Activated T-helper 1 cell treated with anti-CD3 and anti-CD28 coated beads, Interleukin-12 subunit alpha, Interleukin-12 subunit beta, Interleukin-2, Interleukin-4 antibody, amounts not matched to agents 30 ng/mL and 10 ng/mL and 1 ng/mL, durations not matched to agents 14 hours and 24 hours and 36 hours (primary cell): ENCODE results near the gene PCED1A. TPM values are rescaled to one million over a fixed set of nuclear protein-coding genes. Genes with fewer than 3 reads are reported as not detected.
A peak's percentile ranks its signal among the peaks of the same experiment; 100 is the strongest.
"Not testable (repeated sequence)": the region's sequence is repeated elsewhere in the genome, so short reads cannot be mapped to it uniquely, and the experiment has no call there.

Source experiments
- DNase-seq: peaks from one replicate; pipeline ENCODE4 v3.0.0; 2021; ENCODE audit warnings: low spot score
- H3K27ac Mint-ChIP-seq: one replicate; pipeline ENCODE4 v1.8.0; 2021; ENCODE audit warnings: mild to moderate bottlenecking, mixed read lengths
- H3K27me3 Mint-ChIP-seq: one replicate; pipeline ENCODE4 v1.8.0; 2022; ENCODE audit warnings: mild to moderate bottlenecking, moderate library complexity, mixed read lengths; ENCODE audit not compliant: insufficient read depth
- H3K36me3 Mint-ChIP-seq: one replicate; pipeline ENCODE4 v1.8.0; 2021; ENCODE audit warnings: low read depth, mixed read lengths
- H3K4me1 Mint-ChIP-seq: one replicate; pipeline ENCODE4 v1.8.0; 2021; ENCODE audit warnings: low read depth, mixed read lengths
- H3K4me3 Mint-ChIP-seq: one replicate; pipeline ENCODE4 v1.8.0; 2021; ENCODE audit warnings: mild to moderate bottlenecking, moderate library complexity, mixed read lengths
- H3K9me3 Mint-ChIP-seq: one replicate; pipeline ENCODE4 v1.8.0; 2021; ENCODE audit warnings: mixed read lengths
- intact Hi-C: fragments of 100-400 bp; cut with micrococcal nuclease; formaldehyde crosslinking; loops from one replicate; pipeline ENCODE4 v1.15.1; 2024
- total RNA-seq: library from RNA; stranded (reverse); gene quantifications from 2 replicates; pipeline ENCODE4 v1.2.3, GENCODE V29; 2022

PCED1A gene
- total RNA-seq, 1 donor from 2014 or later = 27.9 TPM

DNA sequence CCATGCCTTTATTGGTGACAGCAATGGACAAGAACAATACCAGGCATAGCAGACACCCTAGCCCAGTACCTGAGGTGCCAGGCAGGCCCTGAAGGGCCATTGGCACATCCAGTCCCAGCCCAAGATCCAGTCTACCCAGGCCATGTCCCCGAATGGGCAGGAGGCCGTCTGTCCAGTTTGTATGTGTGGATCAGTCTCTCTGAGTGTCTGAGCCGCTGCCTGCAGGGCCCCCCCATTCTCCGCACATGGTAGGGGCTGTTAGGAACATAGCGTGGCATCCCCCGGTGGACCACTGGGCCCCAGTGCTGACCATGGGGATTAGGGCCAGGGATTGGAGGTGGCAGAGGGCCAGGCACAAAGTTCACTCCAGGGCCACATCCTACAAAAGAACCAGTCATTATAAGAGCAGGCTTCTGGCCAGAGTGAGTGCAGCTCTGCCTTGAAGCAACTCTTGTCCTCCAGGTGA lies 5.1 kb downstream of the PCED1A start:
- H3K4me1 Mint-ChIP-seq = peaks cover 15% of the 10 kb centered on the region
- H3K9me3 Mint-ChIP-seq = no peaks in the 10 kb centered on the region
- peaks cover 3% of the 10 kb centered on the region for H3K27me3 Mint-ChIP-seq
- H3K4me3 Mint-ChIP-seq = no peak overlapping the region
- H3K27ac Mint-ChIP-seq = no peak overlapping the region
- peaks cover 16% of the 10 kb centered on the region for H3K36me3 Mint-ChIP-seq
- intact Hi-C loops = no loop called here
- DNase-seq = no peak

DNA sequence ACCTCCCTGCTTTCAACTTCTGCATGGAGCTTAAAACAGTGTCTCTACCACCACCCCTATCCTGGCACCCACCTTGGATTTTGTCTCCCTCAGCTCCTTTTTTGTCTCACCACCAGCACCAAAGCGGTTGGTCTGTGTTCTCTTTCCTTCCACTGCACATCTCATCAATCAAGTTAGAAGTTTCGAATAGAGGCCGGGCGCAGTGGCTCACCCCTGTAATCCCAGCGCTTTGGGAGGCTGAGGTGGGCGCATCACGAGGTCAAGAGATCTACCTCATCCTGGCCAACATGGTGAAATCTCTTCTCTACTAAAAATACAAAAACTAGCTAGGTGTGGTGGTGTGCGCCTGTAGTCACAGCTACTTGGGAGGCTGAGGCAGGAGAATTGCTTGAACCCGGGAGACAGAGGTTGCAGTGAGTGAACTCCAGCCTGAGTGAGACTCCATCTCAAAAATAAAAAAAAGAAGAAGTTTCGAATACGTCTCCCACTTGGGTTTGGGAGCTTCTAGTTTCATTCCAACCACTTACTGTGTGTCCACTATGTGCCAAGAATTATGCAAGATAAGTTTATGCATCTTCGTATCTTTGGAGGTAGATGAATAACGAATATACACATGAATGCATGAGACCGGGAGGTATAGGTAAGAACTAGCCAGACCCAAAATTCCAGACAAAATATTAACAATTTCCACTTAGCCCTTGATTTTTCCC lies 5.9 kb downstream of the PCED1A start:
- DNase-seq = no peak
- Mint-ChIP-seq H3K4me1 (peaks cover 13% of the 10 kb centered on the region), H3K27ac (no peak overlapping the region), H3K36me3 (peaks cover 16% of the 10 kb centered on the region), H3K27me3 (peaks cover 8% of the 10 kb centered on the region), H3K4me3 (no peak overlapping the region), H3K9me3 (no peaks in the 10 kb centered on the region)
- intact Hi-C loops = loop anchor here (5.0 kb wide), 1 partner anchor 38 kb away; the partner anchor contains the start of gene PTPRA

DNA sequence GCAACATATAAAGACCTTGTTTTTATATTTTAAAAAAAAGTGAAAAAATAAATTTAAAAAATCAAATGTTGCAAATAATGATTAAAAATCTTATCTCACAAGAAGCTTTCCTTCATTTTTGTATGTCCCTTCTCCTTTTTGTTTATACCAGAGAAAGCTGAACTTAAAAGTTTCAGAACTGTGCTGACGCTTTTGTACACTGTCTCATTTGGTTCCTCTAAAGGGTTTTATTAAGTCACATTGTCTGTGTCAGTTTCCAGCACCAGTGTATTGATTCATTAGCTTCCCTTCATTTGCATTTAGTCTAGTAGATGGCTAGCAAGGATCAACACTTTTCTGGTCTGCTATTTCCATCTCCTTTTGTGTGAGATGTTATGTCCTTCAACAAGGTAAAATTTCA lies 6.7 kb downstream of the PCED1A start:
- no peak overlapping the region for H3K4me3 Mint-ChIP-seq
- DNase-seq = no peak
- no peaks in the 10 kb centered on the region for H3K9me3 Mint-ChIP-seq
- peaks cover 7% of the 10 kb centered on the region for H3K4me1 Mint-ChIP-seq
- peaks cover 14% of the 10 kb centered on the region for H3K36me3 Mint-ChIP-seq
- intact Hi-C loops = loop anchor here (5.0 kb wide), 1 partner anchor 39 kb away; the partner anchor contains the start of gene PTPRA
- peaks cover 13% of the 10 kb centered on the region for H3K27me3 Mint-ChIP-seq
- H3K27ac Mint-ChIP-seq = no peak overlapping the region

DNA sequence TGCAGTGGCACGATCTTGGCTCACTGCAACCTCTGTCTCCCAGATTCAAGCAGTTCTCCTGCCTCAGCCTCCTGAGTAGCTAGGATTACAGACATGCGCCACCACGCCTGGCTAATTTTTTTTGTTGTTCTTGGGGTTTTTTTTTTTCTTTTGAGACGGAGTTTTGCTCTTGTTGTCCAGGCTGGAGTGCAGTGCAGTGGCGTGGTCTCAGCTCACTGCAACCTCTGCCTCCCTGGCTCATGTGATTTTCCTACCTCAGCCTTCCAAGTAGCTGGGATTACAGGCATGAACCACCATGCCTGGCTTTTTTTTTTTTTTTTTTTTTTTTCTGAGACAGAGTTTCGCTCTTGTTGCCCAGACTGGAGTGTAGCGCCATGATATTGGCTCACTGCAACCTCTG lies 9.2 kb downstream of the PCED1A start:
- Mint-ChIP-seq H3K4me1 (peaks cover 19% of the 10 kb centered on the region), H3K27me3 (peaks cover 36% of the 10 kb centered on the region)
- intact Hi-C loops = loop anchor here (5.0 kb wide), 1 partner anchor 41 kb away; the partner anchor contains the start of gene PTPRA
- not testable (repeated sequence) for H3K9me3 Mint-ChIP-seq, H3K4me3 Mint-ChIP-seq, DNase-seq, H3K36me3 Mint-ChIP-seq, H3K27ac Mint-ChIP-seq

DNA sequence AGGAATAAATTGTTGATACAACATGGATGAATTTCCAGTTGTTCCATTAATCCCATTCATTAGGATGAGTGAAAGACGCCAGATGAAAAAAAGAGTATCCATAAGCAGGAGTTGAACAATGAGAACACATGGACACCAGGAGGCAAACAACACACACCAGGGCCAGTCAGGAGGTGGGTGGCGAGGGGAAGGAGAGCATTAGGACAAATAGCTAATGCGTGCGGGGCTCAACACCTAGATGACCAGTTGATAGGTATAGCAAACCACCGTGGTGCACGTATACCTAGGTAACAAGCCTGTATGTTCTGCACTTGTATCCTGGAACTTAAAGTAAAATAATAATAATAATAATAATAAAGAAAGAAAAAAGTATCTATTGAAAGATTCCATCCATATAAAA lies 11.1 kb downstream of the PCED1A start:
- no peaks in the 10 kb centered on the region for H3K9me3 Mint-ChIP-seq
- no peaks in the 10 kb centered on the region for H3K36me3 Mint-ChIP-seq
- no peak for DNase-seq
- H3K4me1 Mint-ChIP-seq = peaks cover 26% of the 10 kb centered on the region
- peaks cover 36% of the 10 kb centered on the region for H3K27me3 Mint-ChIP-seq
- no peak overlapping the region for H3K4me3 Mint-ChIP-seq
- intact Hi-C loops = no loop called here
- H3K27ac Mint-ChIP-seq = no peak overlapping the region

DNA sequence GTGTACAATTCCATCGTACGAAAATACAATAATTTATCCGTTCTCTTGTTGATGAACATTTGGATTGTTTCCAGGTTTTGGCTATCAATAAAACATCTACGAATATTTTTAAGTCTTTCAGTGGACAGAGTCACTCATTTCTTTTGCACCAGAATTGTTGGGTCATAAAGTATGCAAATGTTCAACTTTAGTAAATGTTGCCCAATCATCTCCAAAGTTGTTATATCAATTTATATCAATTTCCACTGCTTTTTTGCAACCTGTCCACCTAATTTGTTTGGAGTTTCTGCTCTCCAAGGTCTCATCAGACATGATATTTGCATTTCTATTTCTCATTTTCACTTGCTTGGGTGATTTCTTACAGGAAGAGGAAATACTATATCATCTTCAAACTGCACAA lies 13.8 kb downstream of the PCED1A start:
- no peaks in the 10 kb centered on the region for H3K36me3 Mint-ChIP-seq
- intact Hi-C loops = no loop called here
- H3K27me3 Mint-ChIP-seq = peaks cover 42% of the 10 kb centered on the region
- H3K27ac Mint-ChIP-seq = no peak overlapping the region
- no peaks in the 10 kb centered on the region for H3K9me3 Mint-ChIP-seq
- peaks cover 26% of the 10 kb centered on the region for H3K4me1 Mint-ChIP-seq
- no peak for DNase-seq
- H3K4me3 Mint-ChIP-seq = peak overlapping the region; percentile 37

DNA sequence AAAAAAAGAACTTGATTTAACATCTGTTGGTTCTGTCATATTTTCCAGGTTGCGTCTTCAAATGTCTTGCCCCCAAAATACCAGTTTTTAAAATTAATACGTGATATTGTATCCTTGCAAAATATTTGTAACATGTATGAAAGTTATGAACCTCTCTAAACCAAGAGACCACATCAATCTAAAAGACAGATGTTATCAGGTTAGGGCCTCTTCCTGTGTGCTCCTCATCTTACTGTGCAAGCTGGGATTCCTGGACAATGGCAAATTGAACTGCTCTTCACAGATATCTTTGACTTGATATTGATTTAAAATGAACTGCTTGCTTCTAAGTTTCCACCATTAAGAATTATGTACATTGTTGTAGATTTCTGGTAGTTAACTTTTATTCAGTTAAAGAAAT lies 14.7 kb downstream of the PCED1A start:
- intact Hi-C loops = no loop called here
- peaks cover 28% of the 10 kb centered on the region for H3K4me1 Mint-ChIP-seq
- H3K36me3 Mint-ChIP-seq = no peaks in the 10 kb centered on the region
- no peaks in the 10 kb centered on the region for H3K9me3 Mint-ChIP-seq
- H3K27ac Mint-ChIP-seq = peak overlapping the region; percentile 62
- peak overlapping the region; percentile 29 for H3K4me3 Mint-ChIP-seq
- DNase-seq = no peak
- H3K27me3 Mint-ChIP-seq = peaks cover 43% of the 10 kb centered on the region

DNA sequence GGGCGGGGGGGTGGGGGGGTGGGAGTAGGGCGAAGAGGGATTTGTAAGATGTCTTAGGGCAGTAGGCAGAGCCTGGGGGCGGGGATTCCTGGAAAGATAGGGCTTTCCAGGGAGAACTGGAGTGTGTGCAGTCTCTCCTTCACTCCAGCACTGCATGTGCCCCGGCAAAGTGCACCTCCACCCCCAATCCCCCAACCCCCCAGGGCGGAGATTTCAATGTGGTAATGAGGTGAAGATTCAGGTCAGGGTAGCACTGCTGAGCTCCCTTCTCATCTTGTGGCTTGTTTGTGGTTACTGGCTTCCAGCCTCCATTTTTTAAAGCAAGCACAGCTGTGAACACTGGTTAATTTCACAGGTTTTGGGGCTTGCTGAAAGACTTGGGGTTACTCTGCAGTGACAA lies 18.4 kb downstream of the PCED1A start:
- intact Hi-C loops = no loop called here
- Mint-ChIP-seq H3K27ac (no peak overlapping the region), H3K36me3 (no peaks in the 10 kb centered on the region), H3K4me1 (peaks cover 40% of the 10 kb centered on the region), H3K9me3 (no peaks in the 10 kb centered on the region), H3K4me3 (peak overlapping the region; percentile 26), H3K27me3 (peaks cover 42% of the 10 kb centered on the region)
- DNase-seq = peak; percentile 62

DNA sequence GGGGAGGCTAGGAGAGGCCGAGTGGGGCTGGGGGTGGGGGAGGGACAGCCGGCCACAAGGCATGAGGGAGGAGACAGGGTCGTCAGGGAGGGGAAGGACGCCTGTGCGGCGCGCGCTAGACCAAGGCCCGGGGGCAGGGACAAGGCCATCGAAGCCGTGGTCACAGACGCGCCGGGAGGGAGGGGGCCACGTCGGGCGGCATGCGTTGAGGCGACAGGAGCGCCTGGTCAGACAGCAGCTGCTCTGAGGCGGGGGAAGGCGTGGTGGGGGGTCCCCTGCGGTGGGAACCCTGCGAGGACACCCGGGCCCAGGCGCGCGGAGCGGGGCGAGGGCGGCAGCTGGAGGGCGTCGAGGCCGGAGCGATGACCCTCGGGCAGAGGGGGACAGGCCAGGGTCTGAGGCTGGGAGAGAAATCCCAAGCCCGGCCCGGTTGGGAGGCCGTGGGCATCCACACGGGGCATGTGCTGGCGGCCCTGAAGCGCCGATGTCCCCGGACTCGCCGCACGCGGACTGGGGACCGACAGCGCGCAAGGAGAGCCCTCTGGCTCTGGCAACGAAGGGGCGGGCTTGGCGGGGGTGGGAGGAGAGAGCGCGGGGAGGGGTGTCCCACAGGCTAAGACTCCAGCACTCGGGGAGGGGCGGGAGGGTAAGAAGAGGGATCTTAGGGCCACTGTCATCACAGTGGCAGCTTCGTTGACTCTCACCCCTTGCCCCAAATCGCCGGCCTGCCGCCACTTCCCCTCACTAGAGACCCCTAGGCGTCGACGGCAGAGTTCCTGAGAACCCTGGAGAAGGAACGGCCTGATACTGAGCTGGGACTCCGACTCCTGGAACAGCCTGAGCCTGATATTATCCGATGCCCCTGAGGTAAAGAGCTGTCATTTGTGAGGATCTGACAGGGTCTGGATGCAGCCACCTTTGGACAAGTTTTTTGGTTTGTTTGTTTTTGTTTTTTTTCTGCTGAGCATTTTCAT lies 19.3 kb downstream of the PCED1A start:
- Mint-ChIP-seq H3K4me3 (peak overlapping the region; percentile 61), H3K27me3 (peaks cover 35% of the 10 kb centered on the region), H3K4me1 (peaks cover 31% of the 10 kb centered on the region), H3K27ac (no peak overlapping the region), H3K36me3 (no peaks in the 10 kb centered on the region), H3K9me3 (no peaks in the 10 kb centered on the region)
- intact Hi-C loops = no loop called here
- no peak for DNase-seq

DNA sequence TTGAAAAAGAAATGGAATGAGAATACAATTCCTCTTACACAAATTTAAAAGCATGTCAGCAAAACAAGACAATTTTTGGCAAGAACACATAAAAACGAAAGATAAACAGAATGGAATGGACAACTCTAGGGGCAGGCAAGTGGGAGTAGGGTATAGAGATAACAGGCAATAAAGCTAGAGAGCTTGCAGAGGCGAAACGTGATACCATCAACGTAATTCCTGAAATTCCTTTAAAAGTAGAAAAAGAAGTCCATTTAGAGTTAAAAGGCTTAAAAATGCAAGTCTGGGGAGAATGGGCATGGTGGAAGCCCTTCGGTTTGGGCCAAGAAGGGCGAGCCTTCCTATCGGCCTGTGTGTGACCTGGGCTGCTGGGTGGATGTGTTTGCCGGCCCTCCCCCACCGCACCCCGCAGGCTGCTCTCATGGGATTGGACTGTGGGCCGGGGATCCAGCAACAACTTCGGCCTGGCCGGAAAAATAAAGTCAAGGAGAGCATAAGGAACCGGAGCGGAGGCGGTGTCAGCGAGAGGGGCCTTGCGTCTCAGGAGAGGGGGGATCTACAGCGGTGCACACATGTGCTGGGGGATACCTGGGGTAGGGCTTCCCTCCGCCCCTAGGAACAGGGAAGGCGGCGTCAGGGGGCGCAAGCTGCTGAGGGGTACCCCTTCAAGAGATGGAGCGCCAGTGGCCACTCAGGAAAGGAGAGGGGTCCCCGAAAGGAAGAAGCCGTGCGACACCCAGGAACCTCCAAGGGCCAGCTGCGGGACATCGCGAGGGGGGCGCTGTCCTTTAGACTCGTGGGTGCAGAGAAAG lies 20.2 kb downstream of the PCED1A start:
- intact Hi-C loops = no loop called here
- H3K36me3 Mint-ChIP-seq = no peaks in the 10 kb centered on the region
- H3K27me3 Mint-ChIP-seq = peaks cover 35% of the 10 kb centered on the region
- no peak overlapping the region for H3K27ac Mint-ChIP-seq
- peak overlapping the region; percentile 2 for H3K4me3 Mint-ChIP-seq
- H3K4me1 Mint-ChIP-seq = peaks cover 24% of the 10 kb centered on the region
- DNase-seq = no peak
- no peaks in the 10 kb centered on the region for H3K9me3 Mint-ChIP-seq

DNA sequence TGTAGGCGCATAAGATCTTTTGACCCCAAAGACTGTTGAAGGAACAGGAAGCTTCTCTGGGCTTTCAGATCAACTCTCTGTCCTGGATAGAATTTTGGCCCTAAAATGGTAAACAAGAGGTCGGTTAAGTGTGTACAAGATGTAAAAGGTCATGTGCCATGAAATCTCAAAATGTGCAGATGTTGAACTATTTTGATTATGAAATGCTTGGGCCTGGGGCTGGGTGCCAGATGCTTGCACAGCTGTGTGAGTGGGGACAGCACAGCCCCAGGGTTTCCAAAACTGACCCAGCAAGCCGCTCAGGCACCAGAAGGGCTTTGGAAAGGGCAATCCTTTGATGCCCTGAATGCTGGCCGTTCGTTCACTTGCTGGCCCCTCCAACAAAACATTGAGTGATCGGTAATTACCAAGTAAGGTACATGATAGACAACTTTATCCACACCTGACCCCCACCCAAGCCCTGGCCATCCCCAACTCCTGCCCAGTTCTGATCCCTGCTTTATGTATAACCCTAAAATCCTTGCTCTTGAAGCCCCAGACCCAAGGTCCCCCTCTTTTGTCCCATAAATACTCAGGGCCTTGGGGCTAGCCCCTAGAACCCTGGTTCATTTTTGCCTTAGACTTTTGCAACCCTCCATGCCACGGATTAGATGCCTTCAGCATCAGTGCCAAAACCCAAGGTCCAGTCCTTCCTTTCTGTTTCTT lies 22.4 kb downstream of the PCED1A start:
- DNase-seq = no peak
- intact Hi-C loops = no loop called here
- peaks cover 5% of the 10 kb centered on the region for H3K9me3 Mint-ChIP-seq
- peaks cover 41% of the 10 kb centered on the region for H3K27me3 Mint-ChIP-seq
- no peak overlapping the region for H3K4me3 Mint-ChIP-seq
- peaks cover 24% of the 10 kb centered on the region for H3K4me1 Mint-ChIP-seq
- no peak overlapping the region for H3K27ac Mint-ChIP-seq
- H3K36me3 Mint-ChIP-seq = no peaks in the 10 kb centered on the region

DNA sequence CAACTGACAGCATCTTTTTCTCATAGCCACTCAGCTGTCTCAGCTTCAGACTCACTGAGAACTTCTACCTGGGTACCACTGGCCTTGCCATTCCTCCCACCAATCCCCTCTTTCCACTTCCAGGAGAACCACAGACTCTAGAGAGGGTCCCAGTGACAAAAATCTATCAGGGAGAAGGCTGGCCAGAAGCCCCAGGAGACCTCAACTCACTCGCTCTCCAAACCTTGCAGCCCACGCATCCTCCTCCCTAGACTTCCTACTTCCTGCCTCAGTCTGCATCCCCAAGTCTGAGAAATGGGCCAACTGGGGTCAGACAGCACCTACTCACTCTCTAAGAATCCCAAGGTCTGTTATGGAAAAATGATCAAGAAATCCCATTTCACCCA lies 23.1 kb downstream of the PCED1A start:
- no peak for DNase-seq

More for the DNA sequence above, 23.1 kb downstream of the PCED1A start:
- H3K27ac Mint-ChIP-seq = no peak overlapping the region
- H3K4me3 Mint-ChIP-seq = no peak overlapping the region
- no peaks in the 10 kb centered on the region for H3K36me3 Mint-ChIP-seq
- intact Hi-C loops = no loop called here
- H3K27me3 Mint-ChIP-seq = peaks cover 44% of the 10 kb centered on the region
- H3K9me3 Mint-ChIP-seq = peaks cover 9% of the 10 kb centered on the region
- H3K4me1 Mint-ChIP-seq = peaks cover 24% of the 10 kb centered on the region
